ENCODE measurements around the gene CEMIP2. TPM values are rescaled to one million over a fixed set of nuclear protein-coding genes. Genes with fewer than 3 reads are reported as not detected.

CEMIP2 gene
- total and polyA plus RNA-seq, 10 of the 15 experiments (the other 5 are each of a cell fraction or from before 2014, with no cell fraction given), result 0.50 to 19.2 (median 1.2) TPM

DNA sequence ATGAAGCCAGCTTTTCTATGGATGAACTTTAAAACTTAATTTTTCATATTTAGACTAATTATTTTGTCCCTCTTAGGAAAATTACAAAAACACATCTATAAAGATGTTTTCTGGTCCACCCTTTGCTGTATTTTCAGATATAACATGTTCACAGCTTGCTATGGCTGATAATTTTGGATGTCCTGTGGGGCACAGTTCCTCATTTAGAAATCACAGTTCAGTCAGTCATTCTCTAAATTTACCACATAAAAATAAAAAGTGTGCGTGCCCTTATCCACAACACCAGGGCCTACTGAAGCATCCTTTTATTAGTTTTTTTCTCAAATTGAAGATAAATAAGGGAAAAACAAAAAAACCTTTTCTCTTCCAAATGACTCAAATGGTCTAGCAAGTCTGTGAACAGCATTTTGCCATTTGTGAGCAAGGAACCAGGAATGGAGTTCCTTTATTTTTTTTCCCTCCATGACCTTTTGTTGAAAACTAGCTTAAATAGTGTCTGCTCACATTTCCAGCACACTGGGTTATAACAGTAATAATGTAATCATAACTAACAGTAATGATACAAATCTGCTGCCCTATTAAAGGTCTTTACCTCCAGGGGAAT is 87.1 kb downstream of the CEMIP2 start:
- peak; percentile 68 for ATAC-seq
- H3K4me1 ChIP-seq (ENCODE audit: control insufficient read depth, insufficient read depth, low read length), result no peaks in the 10 kb centered on the region
- no peak overlapping the region for H3K9ac ChIP-seq (ENCODE audit: control insufficient read depth, insufficient read depth, low read length)
- no peak overlapping the region for H3K4me3 ChIP-seq
- H3K27ac ChIP-seq (ENCODE audit: control insufficient read depth, insufficient read depth), result no peak overlapping the region
- no peaks in the 10 kb centered on the region for H3K9me3 ChIP-seq (replicated peaks; ENCODE audit: control insufficient read depth, insufficient read depth, low read length)
- H3K36me3 ChIP-seq (ENCODE audit: control insufficient read depth in 2 of 2, insufficient read depth in 2 of 2, low read length in 1 of 2), result no peaks in the 10 kb centered on the region
- H3K27me3 ChIP-seq (replicated peaks in 1 of 2; ENCODE audit: control insufficient read depth in 2 of 2, insufficient read depth in 2 of 2, low read length in 1 of 2), result no peaks in the 10 kb centered on the region
- H2AFZ ChIP-seq (ENCODE audit: control insufficient read depth, low read depth, low read length), result no peak overlapping the region
- CTCF ChIA-PET, result interaction anchor here (1.0 to 2.3 kb wide), 6 partner anchors 10 to 129 kb away, joined by 3 to 6 read pairs (median 4); partner anchors contain the start of gene CEMIP2
- SMC1A ChIA-PET (ENCODE audit: uncharacterized antibody, unreplicated experiment), result interaction anchor here (0.7 to 2.2 kb wide), 13 partner anchors 9 to 524 kb away, joined by 3 to 7 read pairs (median 4); no protein-coding TSS in a partner anchor
- H4K20me1 ChIP-seq (ENCODE audit: control insufficient read depth, insufficient read depth), result no peaks in the 10 kb centered on the region
- RAD21 ChIA-PET (ENCODE audit: unreplicated experiment), result interaction anchor here (0.9 to 2.0 kb wide), 5 partner anchors 10 to 88 kb away, joined by 3 to 7 read pairs (median 3); no protein-coding TSS in a partner anchor
- intact Hi-C loops (cut with micrococcal nuclease; ENCODE audit: unreplicated experiment) (loop anchor here (5.0 to 10.0 kb wide), 2 partner anchors 56 to 86 kb away; partner anchors contain the start of gene CEMIP2), in situ Hi-C loops (cut with MboI) (no loop called here)
- DNase-seq (ENCODE audit: low read depth, low spot score), result no peak
- 67% methylated on average over 1 of the region's 1 CpG for WGBS (ENCODE audit: insufficient coverage, insufficient replicate concordance, low lambda C conversion rate, missing lambda C conversion rate)
- no TSS peak for BruUV-seq (replicated peaks)
- TF ChIP-seq, protein P1, sequence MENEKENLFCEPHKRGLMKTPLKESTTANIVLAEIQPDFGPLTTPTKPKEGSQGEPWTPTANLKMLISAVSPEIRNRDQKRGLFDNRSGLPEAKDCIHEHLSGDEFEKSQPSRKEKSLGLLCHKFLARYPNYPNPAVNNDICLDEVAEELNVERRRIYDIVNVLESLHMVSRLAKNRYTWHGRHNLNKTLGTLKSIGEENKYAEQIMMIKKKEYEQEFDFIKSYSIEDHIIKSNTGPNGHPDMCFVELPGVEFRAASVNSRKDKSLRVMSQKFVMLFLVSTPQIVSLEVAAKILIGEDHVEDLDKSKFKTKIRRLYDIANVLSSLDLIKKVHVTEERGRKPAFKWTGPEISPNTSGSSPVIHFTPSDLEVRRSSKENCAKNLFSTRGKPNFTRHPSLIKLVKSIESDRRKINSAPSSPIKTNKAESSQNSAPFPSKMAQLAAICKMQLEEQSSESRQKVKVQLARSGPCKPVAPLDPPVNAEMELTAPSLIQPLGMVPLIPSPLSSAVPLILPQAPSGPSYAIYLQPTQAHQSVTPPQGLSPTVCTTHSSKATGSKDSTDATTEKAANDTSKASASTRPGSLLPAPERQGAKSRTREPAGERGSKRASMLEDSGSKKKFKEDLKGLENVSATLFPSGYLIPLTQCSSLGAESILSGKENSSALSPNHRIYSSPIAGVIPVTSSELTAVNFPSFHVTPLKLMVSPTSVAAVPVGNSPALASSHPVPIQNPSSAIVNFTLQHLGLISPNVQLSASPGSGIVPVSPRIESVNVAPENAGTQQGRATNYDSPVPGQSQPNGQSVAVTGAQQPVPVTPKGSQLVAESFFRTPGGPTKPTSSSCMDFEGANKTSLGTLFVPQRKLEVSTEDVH (IDR thresholded peaks at IDR 0.05; ENCODE audit: low read depth, partially characterized antibody), result no peak
- peak; percentile 32; the same call in 1 of the 2 replicates for TF ChIP-seq ZNF24 (IDR thresholded peaks at IDR 0.05)
- TF ChIP-seq SIN3A (IDR thresholded peaks at IDR 0.05; ENCODE audit: low read depth, low read length), result no peak
- TF ChIP-seq POLR2A (IDR thresholded peaks at IDR 0.05; ENCODE audit: low read depth, low read length), result no peak
- TF ChIP-seq, protein P2, sequence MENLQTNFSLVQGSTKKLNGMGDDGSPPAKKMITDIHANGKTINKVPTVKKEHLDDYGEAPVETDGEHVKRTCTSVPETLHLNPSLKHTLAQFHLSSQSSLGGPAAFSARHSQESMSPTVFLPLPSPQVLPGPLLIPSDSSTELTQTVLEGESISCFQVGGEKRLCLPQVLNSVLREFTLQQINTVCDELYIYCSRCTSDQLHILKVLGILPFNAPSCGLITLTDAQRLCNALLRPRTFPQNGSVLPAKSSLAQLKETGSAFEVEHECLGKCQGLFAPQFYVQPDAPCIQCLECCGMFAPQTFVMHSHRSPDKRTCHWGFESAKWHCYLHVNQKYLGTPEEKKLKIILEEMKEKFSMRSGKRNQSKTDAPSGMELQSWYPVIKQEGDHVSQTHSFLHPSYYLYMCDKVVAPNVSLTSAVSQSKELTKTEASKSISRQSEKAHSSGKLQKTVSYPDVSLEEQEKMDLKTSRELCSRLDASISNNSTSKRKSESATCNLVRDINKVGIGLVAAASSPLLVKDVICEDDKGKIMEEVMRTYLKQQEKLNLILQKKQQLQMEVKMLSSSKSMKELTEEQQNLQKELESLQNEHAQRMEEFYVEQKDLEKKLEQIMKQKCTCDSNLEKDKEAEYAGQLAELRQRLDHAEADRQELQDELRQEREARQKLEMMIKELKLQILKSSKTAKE (IDR thresholded peaks at IDR 0.05; ENCODE audit: low read depth, poor library complexity, severe bottlenecking), result no peak
- no peak for TF ChIP-seq CHD2 (IDR thresholded peaks at IDR 0.05; ENCODE audit: borderline replicate concordance, low read depth, low read length)
- TF ChIP-seq STAT3 (IDR thresholded peaks at IDR 0.05; ENCODE audit: low read depth, low read length), result no peak
- TF ChIP-seq SMAD1 (IDR thresholded peaks at IDR 0.05; ENCODE audit: low read depth, partially characterized antibody), result no peak
- no peak for TF ChIP-seq PML (IDR thresholded peaks at IDR 0.05; ENCODE audit: low read length)
- TF ChIP-seq YBX1 (IDR thresholded peaks at IDR 0.05), result no peak
- peak; percentile 77; the same call in 1 of the 2 replicates for TF ChIP-seq SPI1 (IDR thresholded peaks at IDR 0.05; ENCODE audit: borderline replicate concordance, insufficient read depth, low read depth, low read length)
- no peak for TF ChIP-seq NR2F1 (conservative IDR thresholded peaks at IDR 0.05)
- TF ChIP-seq CHD4 (IDR thresholded peaks at IDR 0.05), result no peak
- peak; percentile 20 to 42; a peak in 1 of 4 replicates for TF ChIP-seq BHLHE40 (IDR thresholded peaks at IDR 0.05; ENCODE audit: borderline replicate concordance in 1 of 2, low read depth in 2 of 2, low read length in 1 of 2)
- no peak for TF ChIP-seq MYB (IDR thresholded peaks at IDR 0.05; ENCODE audit: borderline replicate concordance, low read depth, low read length)
- no peak for TF ChIP-seq PAX8 (IDR thresholded peaks at IDR 0.05)
- no peak for TF ChIP-seq HCFC1 (IDR thresholded peaks at IDR 0.05; ENCODE audit: low read length)
- TF ChIP-seq SMC3 (IDR thresholded peaks at IDR 0.05; ENCODE audit: borderline replicate concordance, low read length), result no peak
- FAIRE-seq, result no peak
- POLR2A ChIA-PET, result no interaction called here
- H3K79me2 ChIP-seq (ENCODE audit: control insufficient read depth, insufficient read depth, low read length), result no peaks in the 10 kb centered on the region
- H3K4me2 ChIP-seq (ENCODE audit: control insufficient read depth, insufficient read depth), result no peak overlapping the region

Data from GM12878 (cell line).